IMR-90 (cell line): ENCODE measurements around the gene B4GALNT2.

Source experiments
- MXI1 ChIP-seq: IDR thresholded peaks from 2 replicates; pipeline ENCODE4 v1.6.1; 2012; ENCODE audit warnings: low read depth, mild to moderate bottlenecking, low read length, moderate library complexity, borderline replicate concordance
- POLR2A ChIP-seq: IDR thresholded peaks from 2 replicates; pipeline ENCODE4 v1.6.1; 2012; ENCODE audit warnings: mild to moderate bottlenecking, low read depth, low read length
- RAD21 ChIP-seq: IDR thresholded peaks from 2 replicates; pipeline ENCODE4 v1.6.1; 2012; ENCODE audit warnings: low read length, improper control_type of control experiment
- RCOR1 ChIP-seq: IDR thresholded peaks from 2 replicates; pipeline ENCODE4 v1.6.1; 2012; ENCODE audit warnings: mild to moderate bottlenecking, low read length, improper control_type of control experiment; ENCODE audit not compliant: insufficient replicate concordance
- SMC3 ChIP-seq: fragments of 150-350 bp; IDR thresholded peaks from 2 replicates; pipeline ENCODE4 v1.6.1; 2016; ENCODE audit warnings: low read depth, mild to moderate bottlenecking, antibody characterized with exemption, low read length, moderate library complexity
- TF ChIP-seq, protein P1 (sequence below): conservative IDR thresholded peaks from 2 replicates; pipeline ENCODE4 v1.5.1; 2012; ENCODE audit warnings: mild to moderate bottlenecking, low read depth, low read length, improper control_type of control experiment
- TF ChIP-seq, protein P2 (sequence below): fragments of 150-350 bp; IDR thresholded peaks from 2 replicates; pipeline ENCODE4 v1.6.1; 2017; ENCODE audit warnings: mild to moderate bottlenecking, antibody characterized with exemption, low read length, low read depth

DNA sequence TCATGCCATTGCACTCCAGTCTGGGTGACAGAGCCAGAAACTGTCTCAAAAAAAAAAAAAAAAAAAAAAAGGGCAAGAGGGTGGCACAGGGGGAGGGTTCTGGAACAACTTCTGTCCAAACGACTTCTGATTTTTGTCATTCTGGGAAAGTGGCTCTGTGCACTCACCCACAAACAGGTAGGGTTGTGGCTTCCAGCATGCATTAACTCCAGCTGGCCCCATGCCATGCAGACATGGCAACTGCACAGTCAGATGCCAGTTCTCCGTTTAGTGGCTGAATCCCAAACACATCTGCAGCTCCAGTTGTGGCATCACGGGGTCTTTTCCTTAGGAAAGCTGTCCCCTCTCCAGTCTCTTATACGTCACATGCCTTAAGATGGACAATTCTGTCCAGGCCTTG is 30.3 kb downstream of the B4GALNT2 start:
- TF ChIP-seq, protein P1, sequence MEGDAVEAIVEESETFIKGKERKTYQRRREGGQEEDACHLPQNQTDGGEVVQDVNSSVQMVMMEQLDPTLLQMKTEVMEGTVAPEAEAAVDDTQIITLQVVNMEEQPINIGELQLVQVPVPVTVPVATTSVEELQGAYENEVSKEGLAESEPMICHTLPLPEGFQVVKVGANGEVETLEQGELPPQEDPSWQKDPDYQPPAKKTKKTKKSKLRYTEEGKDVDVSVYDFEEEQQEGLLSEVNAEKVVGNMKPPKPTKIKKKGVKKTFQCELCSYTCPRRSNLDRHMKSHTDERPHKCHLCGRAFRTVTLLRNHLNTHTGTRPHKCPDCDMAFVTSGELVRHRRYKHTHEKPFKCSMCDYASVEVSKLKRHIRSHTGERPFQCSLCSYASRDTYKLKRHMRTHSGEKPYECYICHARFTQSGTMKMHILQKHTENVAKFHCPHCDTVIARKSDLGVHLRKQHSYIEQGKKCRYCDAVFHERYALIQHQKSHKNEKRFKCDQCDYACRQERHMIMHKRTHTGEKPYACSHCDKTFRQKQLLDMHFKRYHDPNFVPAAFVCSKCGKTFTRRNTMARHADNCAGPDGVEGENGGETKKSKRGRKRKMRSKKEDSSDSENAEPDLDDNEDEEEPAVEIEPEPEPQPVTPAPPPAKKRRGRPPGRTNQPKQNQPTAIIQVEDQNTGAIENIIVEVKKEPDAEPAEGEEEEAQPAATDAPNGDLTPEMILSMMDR, result no peak
- TF ChIP-seq RCOR1 (no peak), POLR2A (no peak), RAD21 (no peak), SMC3 (no peak), MXI1 (no peak)
- TF ChIP-seq, protein P2, sequence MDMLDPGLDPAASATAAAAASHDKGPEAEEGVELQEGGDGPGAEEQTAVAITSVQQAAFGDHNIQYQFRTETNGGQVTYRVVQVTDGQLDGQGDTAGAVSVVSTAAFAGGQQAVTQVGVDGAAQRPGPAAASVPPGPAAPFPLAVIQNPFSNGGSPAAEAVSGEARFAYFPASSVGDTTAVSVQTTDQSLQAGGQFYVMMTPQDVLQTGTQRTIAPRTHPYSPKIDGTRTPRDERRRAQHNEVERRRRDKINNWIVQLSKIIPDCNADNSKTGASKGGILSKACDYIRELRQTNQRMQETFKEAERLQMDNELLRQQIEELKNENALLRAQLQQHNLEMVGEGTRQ, result no peak
